Neural cell (in vitro differentiated cells): ENCODE data around the gene WASF3. TPM values are rescaled to one million over a fixed set of nuclear protein-coding genes. Genes with fewer than 3 reads are reported as not detected.
A peak's percentile ranks its signal among the peaks of the same experiment; 100 is the strongest.

ENCODE experiments used
- H2AFZ ChIP-seq: fragments of 200-600, 300-800 bp; sonication (generic), shearing (Covaris generic); 2 replicates; pipeline ENCODE4 v1.6.0; 2014; ENCODE audit warnings: low read depth, mild to moderate bottlenecking, antibody characterized with exemption, low read length, moderate library complexity
- H3F3A ChIP-seq: fragments of 200-600 bp; shearing (Covaris generic); 2 replicates; pipeline ENCODE4 v1.6.1; 2016; ENCODE audit warnings: mild to moderate bottlenecking, moderate library complexity, mixed read lengths, antibody characterized with exemption, low read length; ENCODE audit not compliant: insufficient read depth, poor library complexity, severe bottlenecking
- H3K27ac ChIP-seq: fragments of 200-600, 300-800 bp; sonication (generic), shearing (Covaris generic); 2 replicates; pipeline ENCODE4 v1.5.1; 2014; ENCODE audit warnings: mild to moderate bottlenecking, low read length, moderate library complexity
- H3K27me3 ChIP-seq: fragments of 300-800, 200-600 bp; sonication (generic), shearing (Covaris generic); 2 replicates; pipeline ENCODE4 v1.6.0; 2014; ENCODE audit warnings: mild to moderate bottlenecking, low read depth, low read length, moderate library complexity; ENCODE audit not compliant: insufficient read depth
- H3K36me3 ChIP-seq: fragments of 300-800, 200-600 bp; sonication (generic), shearing (Covaris generic); 2 replicates; pipeline ENCODE4 v1.5.1; 2014; ENCODE audit warnings: mild to moderate bottlenecking, antibody characterized with exemption, low read length, moderate library complexity; ENCODE audit not compliant: insufficient read depth
- H3K4me2 ChIP-seq: fragments of 300-800, 200-600 bp; sonication (generic), shearing (Covaris generic); 2 replicates; pipeline ENCODE4 v1.6.0; 2014; ENCODE audit warnings: mild to moderate bottlenecking, low read length
- H3K4me3 ChIP-seq: fragments of 300-800, 200-600 bp; sonication (generic), shearing (Covaris generic); 2 replicates; pipeline ENCODE4 v1.5.1; 2014; ENCODE audit warnings: mild to moderate bottlenecking, low read length, moderate library complexity
- H3K79me2 ChIP-seq: fragments of 200-600 bp; shearing (Covaris generic); replicated peaks from 2 replicates; pipeline ENCODE4 v1.6.0; 2014; ENCODE audit warnings: mild to moderate bottlenecking, low read length, moderate library complexity; ENCODE audit not compliant: insufficient read depth
- H3K9ac ChIP-seq: fragments of 300-800, 200-600 bp; sonication (generic), shearing (Covaris generic); 2 replicates; pipeline ENCODE4 v1.6.1; 2016; ENCODE audit warnings: mild to moderate bottlenecking, low read length, mixed read lengths
- H3K9me2 ChIP-seq: fragments of 200-600 bp; shearing (Covaris generic); 2 replicates; pipeline ENCODE4 v1.6.1; 2016; ENCODE audit warnings: mild to moderate bottlenecking, low read length, mixed read lengths; ENCODE audit not compliant: insufficient read depth
- H3K9me3 ChIP-seq: fragments of 200-600, 300-800 bp; sonication (generic), shearing (Covaris generic); 2 replicates; pipeline ENCODE4 v1.6.1; 2016; ENCODE audit warnings: mild to moderate bottlenecking, mixed run types, low read length, moderate library complexity, mixed read lengths
- H4K20me1 ChIP-seq: fragments of 200-600 bp; shearing (Covaris generic); 2 replicates; pipeline ENCODE4 v1.6.1; 2016; ENCODE audit warnings: mild to moderate bottlenecking, mixed run types; ENCODE audit not compliant: insufficient read depth
- CTCF ChIP-seq: fragments of 450-650 bp; IDR thresholded peaks from 2 replicates; pipeline ENCODE4 v1.5.1; 2014; ENCODE audit warnings: antibody characterized with exemption, mild to moderate bottlenecking, moderate library complexity; ENCODE audit not compliant: poor library complexity, severe bottlenecking
- EP300 ChIP-seq: fragments of 450-650 bp; conservative IDR thresholded peaks from 2 replicates; pipeline ENCODE4 v1.6.1; 2014; ENCODE audit warnings: antibody characterized with exemption, mild to moderate bottlenecking, moderate library complexity; ENCODE audit not compliant: poor library complexity, severe bottlenecking
- EZH2 ChIP-seq: fragments of 200-600, 300-800 bp; shearing (Covaris generic), sonication (generic); IDR thresholded peaks from 2 replicates; pipeline ENCODE4 v1.6.1; 2014; ENCODE audit warnings: antibody characterized with exemption, low read length, borderline replicate concordance, mild to moderate bottlenecking; ENCODE audit not compliant: insufficient read depth, poor library complexity, severe bottlenecking
- MXI1 ChIP-seq: fragments of 450-650 bp; conservative IDR thresholded peaks from 2 replicates; pipeline ENCODE4 v1.6.1; 2014; ENCODE audit warnings: antibody characterized with exemption, mild to moderate bottlenecking; ENCODE audit not compliant: poor library complexity, severe bottlenecking
- POLR2AphosphoS5 ChIP-seq: IDR thresholded peaks from 2 replicates; pipeline ENCODE4 v1.6.1; 2012
- RAD21 ChIP-seq: fragments of 450-650 bp; conservative IDR thresholded peaks from 2 replicates; pipeline ENCODE4 v1.6.1; 2014; ENCODE audit warnings: antibody characterized with exemption, mild to moderate bottlenecking, moderate library complexity
- REST ChIP-seq: IDR thresholded peaks from 2 replicates; pipeline ENCODE4 v1.6.1; 2012; ENCODE audit warnings: borderline replicate concordance
- SMC3 ChIP-seq: fragments of 450-650 bp; conservative IDR thresholded peaks from 2 replicates; pipeline ENCODE4 v1.6.1; 2014; ENCODE audit warnings: antibody characterized with exemption, mild to moderate bottlenecking, moderate library complexity; ENCODE audit not compliant: poor library complexity
- TAF1 ChIP-seq: IDR thresholded peaks from 2 replicates; pipeline ENCODE4 v1.6.1; 2012; ENCODE audit warnings: low read depth
- polyA plus RNA-seq: library from polyadenylated mRNA; depleted of rRNA; stranded (reverse); fragments of >200 nt; gene quantifications from 2 replicates; pipeline ENCODE4 v1.2.3, GENCODE V29; 2014

The WASF3 gene
- polyA plus RNA-seq, 1 donor from 2014 or later, result 44.5 TPM

GRCh38 chr13:26534036-26534726, 23.3 kb upstream of the WASF3 start:
- Histone ChIP-seq H3K4me2 (no peak overlapping the region), H3K4me3 (no peak overlapping the region), H3K27ac (no peak overlapping the region), H3F3A (no peaks in the 10 kb centered on the region), H2AFZ (no peak overlapping the region), H3K36me3 (no peaks in the 10 kb centered on the region), H4K20me1 (no peaks in the 10 kb centered on the region), H3K27me3 (no peaks in the 10 kb centered on the region), H3K9ac (no peak overlapping the region), H3K79me2 (no peaks in the 10 kb centered on the region), H3K9me3 (no peaks in the 10 kb centered on the region), H3K9me2 (no peaks in the 10 kb centered on the region)
- TF ChIP-seq REST (no peak), POLR2AphosphoS5 (no peak), EP300 (no peak), SMC3 (no peak), MXI1 (no peak), TAF1 (no peak), CTCF (no peak), RAD21 (no peak), EZH2 (no peak)

GRCh38 chr13:26538363-26539317, 18.8 kb upstream of the WASF3 start:
- Histone ChIP-seq H3F3A (no peaks in the 10 kb centered on the region), H3K9me3 (no peaks in the 10 kb centered on the region), H2AFZ (no peak overlapping the region), H3K4me2 (no peak overlapping the region), H3K9ac (peak overlapping the region; percentile 17), H4K20me1 (no peaks in the 10 kb centered on the region), H3K79me2 (no peaks in the 10 kb centered on the region), H3K4me3 (peak overlapping the region; percentile 24), H3K27me3 (no peaks in the 10 kb centered on the region), H3K36me3 (no peaks in the 10 kb centered on the region), H3K9me2 (no peaks in the 10 kb centered on the region), H3K27ac (peak overlapping the region; percentile 57)
- peak; percentile 31 for TF ChIP-seq MXI1
- TF ChIP-seq SMC3, result no peak
- TF ChIP-seq REST, result no peak
- TF ChIP-seq CTCF, result no peak
- peak; percentile 74 for TF ChIP-seq EP300
